H1 (cell line): ENCODE results near the gene ARHGEF19. TPM values are rescaled to one million over a fixed set of nuclear protein-coding genes. Genes with fewer than 3 reads are reported as not detected.
"Not testable (repeated sequence)": the region's sequence is repeated elsewhere in the genome, so short reads cannot be mapped to it uniquely, and the experiment has no call there.

Source experiments
- CTCF ChIA-PET: fragments of 300-600 bp; sonication (Branson Sonifier 250); formaldehyde crosslinking; loops from one replicate; lab custom pipeline; 2021; ENCODE audit not compliant: partially characterized antibody; lab: Charles Lee
- POLR2A ChIA-PET: fragments of 300-600 bp; sonication (Branson Sonifier 250); formaldehyde crosslinking; loops from one replicate; lab custom pipeline; 2021; ENCODE audit warnings: inconsistent platforms; ENCODE audit not compliant: partially characterized antibody; lab: Charles Lee
- DNase-seq, 2 experiments: peaks; one replicate each; pipeline versions ENCODE4 v3.0.0 to v3.0.0-alpha.2; 2010 to 2022; ENCODE audit warnings: low spot score in 2 of 2, low read depth in 1 of 2, mixed read lengths in 1 of 2
- FAIRE-seq: peaks from 2 replicates; lab custom pipeline; 2011; peaks lifted over from hg19 to GRCh38; lab: Jason Lieb, UNC
- H2AFZ ChIP-seq: 2 replicates; pipeline ENCODE4 v1.8.1; 2012; ENCODE audit warnings: low read length, inconsistent platforms
- H2AK5ac ChIP-seq: 2 replicates; pipeline ENCODE4 v1.6.1; 2013; ENCODE audit warnings: low read depth, low read length
- H2BK120ac ChIP-seq: replicated peaks from 2 replicates; pipeline ENCODE3; 2013; ENCODE audit warnings: low read depth, low read length, inconsistent platforms
- H2BK12ac ChIP-seq: 2 replicates; pipeline ENCODE4 v1.6.1; 2013; ENCODE audit warnings: low read depth, low read length
- H2BK15ac ChIP-seq: 2 replicates; pipeline ENCODE4 v1.6.1; 2013; ENCODE audit warnings: low read length
- H2BK20ac ChIP-seq: 2 replicates; pipeline ENCODE4 v1.6.1; 2013; ENCODE audit warnings: low read length
- H2BK5ac ChIP-seq: 2 replicates; pipeline ENCODE4 v1.6.1; 2013; ENCODE audit warnings: low read depth, low read length
- H3K14ac ChIP-seq: 2 replicates; pipeline ENCODE4 v1.6.1; 2013; ENCODE audit warnings: inconsistent platforms; ENCODE audit not compliant: insufficient read length
- H3K18ac ChIP-seq: 2 replicates; pipeline ENCODE4 v1.6.1; 2013; ENCODE audit warnings: low read length; ENCODE audit errors: extremely low read depth
- H3K23ac ChIP-seq: 2 replicates; pipeline ENCODE4 v1.6.1; 2013; ENCODE audit warnings: inconsistent platforms; ENCODE audit not compliant: insufficient read length
- H3K23me2 ChIP-seq: 2 replicates; pipeline ENCODE4 v1.6.1; 2013; ENCODE audit warnings: low read depth, low read length
- H3K27ac ChIP-seq: 2 replicates; pipeline ENCODE4 v1.6.1; 2011; ENCODE audit warnings: low read depth, low read length, inconsistent platforms
- H3K27me3 ChIP-seq, 4 experiments: replicated peaks in 1 of 4; 1 replicate in 1 of 4; 2 replicates in 3 of 4; pipeline versions ENCODE4 v1.6.1 to v1.8.1; 2011 to 2013; ENCODE audit warnings: low read length in 3 of 4, mild to moderate bottlenecking in 3 of 4, inconsistent platforms in 2 of 4, mixed read lengths in 2 of 4, moderate library complexity in 1 of 4; ENCODE audit not compliant: control insufficient read depth in 3 of 4, insufficient read depth in 3 of 4; ENCODE audit errors: extremely low read depth in 1 of 4
- H3K36me3 ChIP-seq, 4 experiments: 2 replicates each; pipeline versions ENCODE4 v1.6.1 to v1.8.1; 2011 to 2013; ENCODE audit warnings: mild to moderate bottlenecking in 4 of 4, low read length in 3 of 4, moderate library complexity in 2 of 4, control low read depth in 1 of 4, inconsistent platforms in 1 of 4; ENCODE audit not compliant: insufficient read depth in 4 of 4, control insufficient read depth in 2 of 4
- H3K4ac ChIP-seq: replicated peaks from 2 replicates; pipeline ENCODE3; 2013; ENCODE audit warnings: low read length, low read depth, mixed read lengths, inconsistent platforms; ENCODE audit not compliant: insufficient read length
- H3K4me1 ChIP-seq, 4 experiments: replicated peaks in 1 of 4; 1 replicate in 1 of 4; 2 replicates in 3 of 4; pipeline versions ENCODE4 v1.6.1 to v1.8.1; 2011 to 2013; ENCODE audit warnings: low read length in 3 of 4, inconsistent platforms in 2 of 4, mixed read lengths in 1 of 4; ENCODE audit not compliant: insufficient read depth in 4 of 4, control insufficient read depth in 3 of 4
- H3K4me2 ChIP-seq, 2 experiments: 2 replicates each; pipeline versions ENCODE4 v1.6.1 to v1.8.1; 2011 to 2013; ENCODE audit warnings: low read depth in 2 of 2, low read length in 2 of 2, control low read depth in 1 of 2, inconsistent platforms in 1 of 2, mild to moderate bottlenecking in 1 of 2; ENCODE audit not compliant: insufficient read depth in 1 of 2
- H3K4me3 ChIP-seq, 4 experiments: fragments of 200-600, 300-600 bp in 1 of 4; sonication (generic), shearing (Covaris generic), sonication (Bioruptor Twin) in 1 of 4; 2 replicates each; pipeline versions ENCODE4 v1.5.1 to v1.8.1; 2011 to 2016; ENCODE audit warnings: low read length in 4 of 4, low read depth in 3 of 4, control low read depth in 2 of 4, inconsistent platforms in 2 of 4, mild to moderate bottlenecking in 2 of 4, mixed read lengths in 1 of 4, moderate library complexity in 1 of 4; ENCODE audit not compliant: insufficient read depth in 2 of 4; ENCODE audit errors: extremely low read depth in 1 of 4
- H3K56ac ChIP-seq: replicated peaks from 2 replicates; pipeline ENCODE3; 2013; ENCODE audit warnings: low read depth, mild to moderate bottlenecking, mixed read lengths, low read length, inconsistent platforms; ENCODE audit not compliant: insufficient read length
- H3K79me1 ChIP-seq: 2 replicates; pipeline ENCODE4 v1.6.1; 2013; ENCODE audit warnings: low read depth, low read length, control low read depth
- H3K79me2 ChIP-seq, 2 experiments: 2 replicates each; pipeline versions ENCODE4 v1.6.1 to v1.8.1; 2012 to 2013; ENCODE audit warnings: low read length in 2 of 2, mild to moderate bottlenecking in 2 of 2, inconsistent platforms in 1 of 2; ENCODE audit not compliant: insufficient read depth in 2 of 2, control insufficient read depth in 1 of 2
- H3K9ac ChIP-seq, 4 experiments: replicated peaks in 1 of 4; 1 replicate in 1 of 4; 2 replicates in 3 of 4; pipeline versions ENCODE4 v1.6.1 to v1.8.1; 2011 to 2013; ENCODE audit warnings: low read depth in 3 of 4, low read length in 3 of 4, control low read depth in 2 of 4, mild to moderate bottlenecking in 2 of 4, moderate library complexity in 2 of 4, inconsistent platforms in 1 of 4; ENCODE audit errors: extremely low read depth in 1 of 4
- H3K9me3 ChIP-seq, 2 experiments: 2 replicates each; pipeline versions ENCODE4 v1.6.1 to v1.8.1; 2012 to 2013; ENCODE audit warnings: mild to moderate bottlenecking in 2 of 2, moderate library complexity in 2 of 2, control low read depth in 1 of 2, inconsistent platforms in 1 of 2, low read depth in 1 of 2, low read length in 1 of 2, mixed read lengths in 1 of 2; ENCODE audit not compliant: insufficient read depth in 2 of 2
- H4K20me1 ChIP-seq, 2 experiments: replicated peaks in 1 of 2; 2 replicates each; pipeline versions ENCODE3 to v1.8.1; 2011 to 2013; ENCODE audit warnings: inconsistent platforms in 2 of 2, low read length in 2 of 2, mild to moderate bottlenecking in 1 of 2; ENCODE audit not compliant: insufficient read depth in 2 of 2, control insufficient read depth in 1 of 2
- H4K5ac ChIP-seq: 2 replicates; pipeline ENCODE4 v1.6.1; 2013; ENCODE audit warnings: low read length, low read depth, mixed read lengths, inconsistent platforms; ENCODE audit not compliant: insufficient read length
- H4K8ac ChIP-seq: 2 replicates; pipeline ENCODE4 v1.8.0; 2013; ENCODE audit warnings: mild to moderate bottlenecking, moderate library complexity, low read length, inconsistent platforms; ENCODE audit not compliant: insufficient read depth; ENCODE audit errors: extremely low read depth
- H4K91ac ChIP-seq: replicated peaks from 2 replicates; pipeline ENCODE3; 2013; ENCODE audit warnings: low read length, mixed read lengths, inconsistent platforms; ENCODE audit not compliant: insufficient read length
- CEBPB ChIP-seq: IDR thresholded peaks from 2 replicates; pipeline ENCODE4 v1.6.1; 2012; ENCODE audit warnings: low read depth, low read length
- WGBS, 2 experiments: shearing (Covaris generic) in 1 of 2; methylation state at CpG; one replicate each; pipeline versions ENCODE4 v1.1.6 to v1.1.7; 2013 to 2015; ENCODE audit warnings: low lambda C conversion rate in 2 of 2, mixed read lengths in 2 of 2, inconsistent platforms in 1 of 2, low coverage in 1 of 2, missing lambda C conversion rate in 1 of 2; ENCODE audit not compliant: insufficient replicate concordance in 2 of 2, insufficient coverage in 1 of 2, insufficient read length in 1 of 2; ENCODE audit errors: extremely low coverage in 1 of 2, missing lambda C conversion rate in 1 of 2; 5-methylcytosine and 5-hydroxymethylcytosine counted together
- polyA plus RNA-seq, 7 experiments: library from polyadenylated mRNA; depleted of rRNA in 3 of 7; stranded (reverse) in 5 of 7; unstranded in 2 of 7; fragments of >200 nt in 5 of 7; fragments of 200-250 nt in 2 of 7; gene quantifications; 1 replicate in 5 of 7; 2 replicates in 1 of 7; 4 replicates in 1 of 7; pipeline versions ENCODE4 v1.2.1 to v1.2.3, GENCODE V29; 2011 to 2013; ENCODE audit warnings: missing spikeins in 2 of 7, mixed read lengths in 2 of 7
- total RNA-seq: library from RNA; stranded (reverse); fragmentation: NEBNext Ultra II Directional; extraction: Animal tissue kit (Norgen Biotek cat#: 25700); gene quantifications from 2 replicates; pipeline ENCODE4 v1.2.1, GENCODE V29; 2021

ARHGEF19 gene
- total and polyA plus RNA-seq, 2 of the 8 experiments (the other 6 are each of a cell fraction or from before 2014, with no cell fraction given) = 47.5 to 56.4 TPM

GRCh38 chr1:16257556-16257955, 45.1 kb upstream of the ARHGEF19 start:
- H3K9me3 ChIP-seq, H3K4me2 ChIP-seq, H3K9ac ChIP-seq, H2BK5ac ChIP-seq, H4K8ac ChIP-seq, H3K4ac ChIP-seq, FAIRE-seq, H2BK20ac ChIP-seq, H3K4me3 ChIP-seq, H2BK15ac ChIP-seq, H4K20me1 ChIP-seq, H2BK120ac ChIP-seq, H3K18ac ChIP-seq, H2BK12ac ChIP-seq, H3K79me1 ChIP-seq, H3K14ac ChIP-seq, H3K23me2 ChIP-seq, H2AFZ ChIP-seq, H3K36me3 ChIP-seq, H3K56ac ChIP-seq, H2AK5ac ChIP-seq, H3K79me2 ChIP-seq, H4K5ac ChIP-seq, H4K91ac ChIP-seq, H3K27ac ChIP-seq, DNase-seq, H3K4me1 ChIP-seq, H3K23ac ChIP-seq, H3K27me3 ChIP-seq: not testable (repeated sequence)
- POLR2A ChIA-PET = interaction anchor here (1.0 kb wide), 1 partner anchor 9 kb away, joined by 3 read pairs; no protein-coding TSS in a partner anchor
- CTCF ChIA-PET = interaction anchor here (0.6 kb wide), 1 partner anchor 98 kb away, joined by 3 read pairs; no protein-coding TSS in a partner anchor
- 95% methylated on average over 3 of the region's 3 CpGs; no CpG with 5 or more reads in 1 of the 2 experiments for WGBS, 2 experiments
- TF ChIP-seq CEBPB = 0 out of 2 replicates have a peak, but pooled peaks have one; percentile 7
